Skeletal muscle cell (primary cell): ENCODE measurements around the gene CEACAM16.
A peak's percentile ranks its signal among the peaks of the same experiment; 100 is the strongest.

Source experiments
- DNase-seq: peaks from one replicate; pipeline ENCODE4 v3.0.0-alpha.2; 2010; ENCODE audit warnings: low read depth
- H3K4me3 ChIP-seq: 2 replicates; pipeline ENCODE4 v1.5.1; 2011; ENCODE audit warnings: low read depth, mild to moderate bottlenecking, control low read depth, low read length, moderate library complexity

CEACAM16 gene

DNA sequence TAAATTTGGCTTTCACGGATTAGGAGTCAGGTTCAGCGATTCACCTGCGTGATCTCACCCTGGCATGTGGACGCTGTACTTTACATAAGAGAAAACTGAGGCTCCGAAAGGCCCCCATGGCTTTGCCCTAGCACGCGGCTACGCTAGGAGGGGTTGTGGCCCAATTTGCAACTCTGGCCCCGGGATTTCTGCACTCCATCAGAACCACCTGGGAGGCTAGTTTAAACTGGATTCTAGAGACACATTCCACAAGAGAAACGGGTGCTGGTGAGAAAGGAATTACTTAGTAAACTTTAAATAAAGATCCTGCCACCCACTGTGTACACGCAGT lies 55.8 kb downstream of the CEACAM16 start:
- no peak for DNase-seq
- peak overlapping the region; percentile 5 for H3K4me3 ChIP-seq

- no peak overlapping the region for H3K4me3 ChIP-seq
These were observed 56.3 kb downstream of the CEACAM16 start for GRCh38 chr19:44755219-44755618.

GRCh38 chr19:44756089-44756562 lies 57.2 kb downstream of the CEACAM16 start:
- no peak for DNase-seq
- no peak overlapping the region for H3K4me3 ChIP-seq

More at GRCh38 chr19:44755219-44755618, 56.3 kb downstream of the CEACAM16 start:
- no peak for DNase-seq

DNA sequence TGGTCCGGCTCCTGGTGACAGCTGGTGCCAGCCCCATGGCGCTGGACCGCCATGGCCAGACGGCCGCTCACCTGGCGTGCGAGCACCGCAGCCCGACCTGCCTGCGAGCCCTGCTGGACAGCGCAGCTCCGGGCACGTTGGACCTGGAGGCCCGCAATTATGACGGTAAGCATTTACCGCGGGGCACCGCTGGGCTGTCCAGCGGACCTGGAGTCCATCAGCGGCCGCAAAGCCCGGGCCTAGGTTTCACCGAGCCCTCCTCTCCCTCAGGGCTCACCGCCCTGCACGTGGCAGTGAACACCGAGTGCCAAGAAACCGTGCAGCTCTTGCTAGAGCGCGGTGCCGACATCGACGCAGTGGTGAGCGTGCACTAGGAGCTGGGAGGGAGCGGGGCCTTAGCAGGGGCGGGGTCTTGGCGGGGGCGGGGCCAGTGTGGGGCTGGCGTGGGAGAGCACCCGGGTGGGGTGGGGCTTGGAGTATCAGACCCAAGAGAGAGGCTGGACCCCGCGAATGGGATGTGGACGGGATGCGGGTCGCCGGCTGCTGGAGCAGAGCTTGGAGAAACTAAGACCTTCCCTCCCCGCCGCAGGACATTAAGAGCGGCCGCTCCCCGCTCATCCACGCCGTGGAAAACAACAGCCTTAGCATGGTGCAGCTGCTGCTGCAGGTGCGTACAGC lies 58.2 kb downstream of the CEACAM16 start:
- no peak for DNase-seq
- peak overlapping the region; percentile 53 for H3K4me3 ChIP-seq

- no peak for DNase-seq
- peak overlapping the region; percentile 53 for H3K4me3 ChIP-seq
These were observed 59.0 kb downstream of the CEACAM16 start for GRCh38 chr19:44757735-44758505.

GRCh38 chr19:44758596-44758995 lies 59.6 kb downstream of the CEACAM16 start:
- H3K4me3 ChIP-seq = peak overlapping the region; percentile 53
- DNase-seq = no peak

DNA sequence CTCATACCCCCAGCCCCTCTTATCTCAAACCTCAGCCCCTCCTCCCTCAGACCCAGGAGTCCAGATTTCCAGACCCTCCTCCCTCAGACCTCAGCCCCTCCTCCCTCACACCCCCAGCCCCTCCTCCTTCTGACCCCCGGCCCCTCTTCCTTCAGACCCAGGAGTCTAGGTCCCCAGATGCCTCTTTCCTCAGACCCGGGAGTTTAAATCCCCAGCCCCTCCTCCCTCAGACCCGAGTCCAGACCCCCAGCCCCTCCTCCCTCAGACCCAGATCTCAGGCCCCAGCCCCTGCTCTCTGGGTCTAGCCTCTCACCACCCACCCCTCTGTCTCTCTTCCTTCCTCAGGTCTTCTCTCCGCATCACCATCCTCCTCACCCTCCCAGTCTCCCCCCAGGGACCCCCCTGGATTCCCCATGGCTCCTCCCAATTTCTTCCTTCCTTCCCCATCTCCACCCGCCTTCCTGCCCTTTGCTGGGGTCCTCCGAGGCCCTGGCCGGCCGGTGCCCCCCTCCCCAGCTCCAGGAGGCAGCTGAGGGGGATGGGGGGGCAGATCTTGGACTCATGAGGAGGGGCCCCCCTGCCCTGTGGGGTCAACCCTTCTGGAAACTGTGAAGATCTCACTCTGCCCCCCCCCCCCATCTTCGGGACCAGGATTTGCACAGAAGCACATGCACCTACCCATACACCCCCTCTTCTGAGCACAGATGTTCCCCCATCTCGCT lies 60.3 kb downstream of the CEACAM16 start:
- no peak overlapping the region for H3K4me3 ChIP-seq
- DNase-seq = no peak
